Smooth muscle cell (in vitro differentiated cells): Measurements from ENCODE around the gene ANKMY1. TPM values are rescaled to one million over a fixed set of nuclear protein-coding genes. Genes with fewer than 3 reads are reported as not detected.

Source experiments
- DNase-seq: peaks from one replicate; lab custom pipeline; 2025; ENCODE audit not compliant: unreplicated experiment; lab: John Stamatoyannopoulos, UW
- H2AFZ ChIP-seq: fragments of 200-600 bp; sonication (generic); 2 replicates; pipeline ENCODE4 v1.6.0; 2016; ENCODE audit warnings: antibody characterized with exemption, low read depth, mild to moderate bottlenecking
- H3F3A ChIP-seq: fragments of 200-600 bp; sonication (generic); 2 replicates; pipeline ENCODE4 v1.6.0; 2017; ENCODE audit warnings: antibody characterized with exemption, low read depth
- H3K27ac ChIP-seq: fragments of 200-600 bp; sonication (generic); 2 replicates; pipeline ENCODE4 v1.5.1; 2016; ENCODE audit warnings: low read depth, mild to moderate bottlenecking
- H3K27me3 ChIP-seq: fragments of 200-600 bp; sonication (generic); 2 replicates; pipeline ENCODE4 v1.6.1; 2016; ENCODE audit warnings: low read depth, mild to moderate bottlenecking
- H3K36me3 ChIP-seq: fragments of 200-600 bp; sonication (generic); 2 replicates; pipeline ENCODE4 v1.5.1; 2016; ENCODE audit warnings: low read depth
- H3K4me1 ChIP-seq: fragments of 200-600 bp; sonication (generic); 2 replicates; pipeline ENCODE4 v1.5.1; 2016; ENCODE audit warnings: low read depth
- H3K4me2 ChIP-seq: fragments of 200-600 bp; sonication (generic); 2 replicates; pipeline ENCODE4 v1.6.0; 2016; ENCODE audit warnings: mild to moderate bottlenecking
- H3K4me3 ChIP-seq: fragments of 200-600 bp; sonication (generic); 2 replicates; pipeline ENCODE4 v1.5.1; 2016; ENCODE audit warnings: mild to moderate bottlenecking
- H3K79me2 ChIP-seq: fragments of 200-600 bp; sonication (generic); 2 replicates; pipeline ENCODE4 v1.6.0; 2016; ENCODE audit warnings: low read depth, mild to moderate bottlenecking
- H3K9ac ChIP-seq: fragments of 200-600 bp; sonication (generic); 2 replicates; pipeline ENCODE4 v1.6.0; 2016; ENCODE audit warnings: low read depth
- H3K9me3 ChIP-seq: fragments of 200-600 bp; sonication (generic); replicated peaks from 2 replicates; pipeline ENCODE4 v1.5.1; 2016; ENCODE audit warnings: low read depth
- H4K20me1 ChIP-seq: fragments of 200-600 bp; sonication (generic); 2 replicates; pipeline ENCODE4 v1.6.0; 2016; ENCODE audit warnings: low read depth
- CTCF ChIP-seq: fragments of 200-600 bp; sonication (generic); IDR thresholded peaks from 2 replicates; pipeline ENCODE4 v1.5.1; 2017; ENCODE audit warnings: borderline replicate concordance, mild to moderate bottlenecking, antibody characterized with exemption; ENCODE audit not compliant: insufficient read depth, poor library complexity, severe bottlenecking
- WGBS: methylation state at CpG from one replicate; pipeline ENCODE4 v1.1.7; 2016; ENCODE audit warnings: low lambda C conversion rate; 5-methylcytosine and 5-hydroxymethylcytosine counted together
- polyA plus RNA-seq: library from polyadenylated mRNA; unstranded; fragments of >200 nt; fragmentation: Nextera tagmentation; extraction: Ambion mirVana; gene quantifications from 2 replicates; pipeline ENCODE4 v1.2.1, GENCODE V29; 2016
- total RNA-seq: library from RNA; depleted of rRNA; stranded (reverse); fragments of >200 nt; gene quantifications from 2 replicates; pipeline ENCODE4 v1.2.3, GENCODE V29; 2014

Gene ANKMY1
- total and polyA plus RNA-seq, 2 experiments from 2014 or later = 6.4 to 8.7 TPM

- Histone ChIP-seq H3K4me3 (no peak overlapping the region), H2AFZ (no peak overlapping the region), H3K79me2 (peaks cover 72% of the 10 kb centered on the region), H4K20me1 (peaks cover 85% of the 10 kb centered on the region), H3K9me3 (no peaks in the 10 kb centered on the region), H3K4me2 (no peak overlapping the region), H3K27ac (no peak overlapping the region), H3K9ac (no peak overlapping the region), H3K4me1 (peaks cover 10% of the 10 kb centered on the region), H3F3A (no peaks in the 10 kb centered on the region), H3K36me3 (no peaks in the 10 kb centered on the region), H3K27me3 (no peaks in the 10 kb centered on the region)
- DNase-seq = no peak
- TF ChIP-seq CTCF = no peak
- whole genome bisulfite sequencing = 98% methylated on average over 15 of the region's 15 CpGs
Observed at GRCh38 chr2:240439698-240440151, 118.1 kb downstream of the ANKMY1 start.

- Histone ChIP-seq H3K36me3 (no peaks in the 10 kb centered on the region), H3K27me3 (no peaks in the 10 kb centered on the region), H3F3A (no peaks in the 10 kb centered on the region), H3K4me2 (peak overlapping the region; percentile 98), H3K79me2 (peaks cover 67% of the 10 kb centered on the region), H3K4me1 (peaks cover 16% of the 10 kb centered on the region), H3K9me3 (no peaks in the 10 kb centered on the region), H3K27ac (no peak overlapping the region), H3K9ac (no peak overlapping the region), H2AFZ (no peak overlapping the region), H3K4me3 (no peak overlapping the region), H4K20me1 (peaks cover 78% of the 10 kb centered on the region)
- no peak for DNase-seq
- no peak for TF ChIP-seq CTCF
- WGBS = 94% methylated on average over 25 of the region's 25 CpGs
Observed at GRCh38 chr2:240438810-240439697, 118.7 kb downstream of the ANKMY1 start.

- H4K20me1 ChIP-seq = peaks cover 69% of the 10 kb centered on the region
- H3F3A ChIP-seq = no peaks in the 10 kb centered on the region
- H3K4me3 ChIP-seq = peak overlapping the region; percentile 75
- H3K4me2 ChIP-seq = peak overlapping the region; percentile 98
- no peaks in the 10 kb centered on the region for H3K27me3 ChIP-seq
- H3K79me2 ChIP-seq = peaks cover 67% of the 10 kb centered on the region
- no peak overlapping the region for H3K27ac ChIP-seq
- peak; percentile 41 for DNase-seq
- no peak overlapping the region for H2AFZ ChIP-seq
- no peak overlapping the region for H3K9ac ChIP-seq
- no peaks in the 10 kb centered on the region for H3K9me3 ChIP-seq
- WGBS = 33% methylated on average over 22 of the region's 24 CpGs
- TF ChIP-seq CTCF = peak; percentile 95
- peaks cover 16% of the 10 kb centered on the region for H3K4me1 ChIP-seq
- no peaks in the 10 kb centered on the region for H3K36me3 ChIP-seq
Observed at GRCh38 chr2:240437861-240438809, 119.7 kb downstream of the ANKMY1 start.
